Adipose tissue (tissue), 3 donors: ENCODE data around the gene ORC1. TPM values are rescaled to one million over a fixed set of nuclear protein-coding genes. Genes with fewer than 3 reads are reported as not detected.

ENCODE experiments used
- H3K27ac ChIP-seq: one replicate; pipeline ENCODE4 v1.5.1; 2013; ENCODE audit warnings: low read depth, low read length
- WGBS, 3 donors: extraction: QIAGEN DNeasy Blood & Tissue Kit; methylation state at CpG; one replicate each; pipeline ENCODE4 v1.1.7; 2013; 5-methylcytosine and 5-hydroxymethylcytosine counted together
- polyA plus RNA-seq, 3 donors: library from polyadenylated mRNA; stranded (reverse); fragments of 200-250 nt; gene quantifications; one replicate each; pipeline ENCODE4 v1.2.3, GENCODE V29; 2013
- donor health status: healthy with polysubstance abuse.
- donor health status: Bipolar disorder and iron deficiency.
- donor health status: healthy.

Gene ORC1
- polyA plus RNA-seq, 3 donors, result 0.19 to 0.34 (median 0.30) TPM

DNA sequence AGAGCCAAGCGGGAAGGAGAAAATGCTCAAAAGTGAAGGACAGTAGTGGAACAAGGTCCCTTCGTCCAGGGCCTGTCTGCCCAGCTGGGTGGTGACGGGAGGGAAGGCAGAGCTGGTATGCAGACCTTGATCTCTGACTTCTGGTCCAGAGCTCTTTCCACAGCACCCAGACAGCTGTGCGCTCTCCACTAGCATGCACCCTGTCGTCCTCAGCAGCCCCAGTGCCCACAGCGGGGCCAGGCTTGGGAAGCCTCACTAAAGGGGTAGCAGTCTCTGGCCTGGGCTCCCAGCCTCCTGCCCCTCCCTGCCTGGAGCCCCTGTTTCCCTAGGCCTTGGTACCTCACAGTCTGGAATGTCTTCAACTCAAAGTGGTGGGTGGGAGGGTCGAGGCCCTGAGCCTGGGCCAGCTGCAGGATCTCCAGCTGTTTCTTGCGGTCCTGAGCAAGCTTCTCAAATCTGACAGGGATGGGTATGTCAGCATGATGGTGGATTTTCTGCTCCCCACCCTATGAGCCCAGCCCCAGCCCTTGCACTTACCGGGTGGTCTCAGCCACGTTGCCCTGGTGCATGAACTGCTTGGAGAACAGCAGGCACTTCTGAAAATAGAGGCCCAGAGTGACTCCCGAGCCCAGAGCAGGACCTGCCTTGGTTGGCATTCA, 48.2 kb downstream of the ORC1 start:
- WGBS, 3 donors, result 89 to 93% (median 90%) methylated on average over 11 of the region's 11 CpGs
- H3K27ac ChIP-seq, result no peak overlapping the region

DNA sequence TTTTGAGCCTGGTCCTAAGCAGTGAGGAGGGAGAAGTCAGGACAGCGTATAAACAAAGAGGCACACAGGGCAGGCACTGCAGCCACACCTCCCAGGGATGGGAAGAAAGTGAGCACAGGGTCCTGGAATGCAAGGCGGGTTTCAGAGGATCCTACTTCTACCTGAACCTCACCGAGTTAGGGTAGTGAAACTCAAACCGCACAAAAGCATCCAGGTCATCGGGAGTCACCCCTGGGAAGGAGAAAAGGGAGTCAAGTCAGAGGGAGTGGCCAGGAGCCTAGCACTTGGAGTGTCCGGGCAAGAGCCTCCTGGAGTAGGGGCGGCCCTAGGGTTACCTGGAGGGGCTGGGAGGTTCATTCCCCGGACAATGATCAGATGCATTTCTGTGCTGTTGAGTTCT, 48.8 kb downstream of the ORC1 start:
- no peak overlapping the region for H3K27ac ChIP-seq
- 93 to 95% (median 94%) methylated on average over 8 of the region's 8 CpGs for WGBS, 3 donors

DNA sequence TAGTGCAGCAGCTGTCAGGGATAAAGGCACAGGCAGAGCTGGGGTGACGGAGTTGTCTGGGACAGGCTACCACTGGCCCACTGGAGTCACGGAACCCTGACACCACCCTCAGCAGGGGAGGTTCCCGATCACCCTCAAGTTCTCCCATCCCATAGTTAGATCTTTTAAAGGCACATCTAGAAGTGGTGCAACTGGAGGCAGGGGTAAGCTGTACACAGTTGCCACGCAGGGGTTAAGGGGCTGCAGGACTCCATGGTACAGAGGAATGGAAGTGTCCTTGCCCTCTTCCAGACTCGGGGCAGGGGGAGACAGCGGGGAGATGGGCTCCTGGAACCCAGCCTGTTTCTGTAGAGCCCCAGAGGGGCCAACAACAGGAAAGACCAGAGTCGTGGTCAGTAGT, 51.5 kb downstream of the ORC1 start:
- WGBS, 3 donors, result 71 to 85% (median 79%) methylated on average over 7 of the region's 7 CpGs
- H3K27ac ChIP-seq, result no peak overlapping the region

DNA sequence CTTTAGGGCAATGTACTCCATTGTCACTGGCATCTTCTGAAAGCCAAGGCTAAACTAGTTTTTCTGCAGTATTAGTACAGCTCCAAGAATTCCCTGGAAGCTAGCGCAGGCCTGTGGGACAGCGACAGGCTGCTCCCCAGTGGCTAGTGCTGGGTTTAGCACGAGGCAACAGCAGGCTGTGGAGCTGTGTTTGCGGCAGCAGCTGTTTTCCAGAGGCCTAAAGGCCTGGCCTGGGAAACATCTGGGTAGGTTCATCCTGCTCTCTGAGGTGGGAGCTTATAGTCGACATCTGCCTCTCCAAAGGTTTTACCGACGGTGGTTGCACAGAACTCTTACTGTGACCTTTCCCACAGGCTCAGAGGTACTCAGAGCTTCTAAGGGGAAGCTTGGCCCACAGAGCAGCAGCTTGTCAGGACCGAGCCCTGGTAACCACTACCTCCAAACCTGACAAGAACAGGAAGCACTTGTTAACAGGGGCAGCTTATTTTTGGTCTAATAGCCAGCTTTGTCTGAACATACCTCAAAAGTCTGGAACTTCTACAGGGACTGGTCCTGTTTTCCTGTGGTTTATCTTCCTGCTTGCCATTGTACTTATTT, 55.4 kb downstream of the ORC1 start:
- no peak overlapping the region for H3K27ac ChIP-seq
- WGBS, 3 donors, result 39 to 59% (median 41%) methylated on average over 8 of the region's 8 CpGs

DNA sequence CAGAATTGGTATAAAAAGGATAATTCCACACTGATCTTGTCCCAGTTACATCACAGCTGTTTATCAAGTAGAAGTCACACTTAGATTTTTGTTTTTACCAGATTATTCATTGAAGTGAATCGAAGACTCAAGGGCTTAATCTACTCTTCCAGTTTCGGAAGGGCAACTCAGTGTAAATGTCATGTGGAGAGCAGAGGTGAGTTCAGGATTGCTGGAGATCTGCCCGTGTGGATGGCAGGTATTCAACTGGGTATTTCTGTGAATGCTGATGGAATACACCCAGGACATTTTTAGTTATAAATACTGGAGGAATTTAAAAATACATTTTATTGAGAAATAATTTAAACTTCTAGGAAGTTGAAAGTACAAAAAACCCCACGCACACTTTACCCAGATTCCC, 57.6 kb downstream of the ORC1 start:
- H3K27ac ChIP-seq, result no peak overlapping the region
- WGBS, 3 donors, result 87 to 90% (median 89%) methylated on average over 4 of the region's 4 CpGs

DNA sequence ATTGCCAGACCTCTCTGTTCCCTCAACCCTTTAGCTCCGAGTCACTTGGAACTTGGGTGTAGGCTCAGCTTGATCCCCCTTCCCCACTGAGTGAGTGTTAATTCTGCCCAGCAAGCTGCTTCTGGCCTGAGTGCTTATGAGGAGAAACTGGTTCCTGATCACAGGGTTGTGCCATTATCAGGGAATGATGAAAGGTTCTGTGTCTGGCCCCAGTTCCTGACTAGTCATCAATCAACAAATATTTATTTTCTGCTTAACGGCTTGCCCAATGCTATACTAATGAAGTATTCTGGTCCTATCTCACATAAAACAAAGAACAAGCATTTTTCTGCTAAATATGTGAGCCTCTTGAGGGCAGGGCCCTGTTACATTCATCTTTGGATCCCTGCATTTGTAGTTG, 59.0 kb downstream of the ORC1 start:
- 51 to 92% (median 82%) methylated on average over 2 of the region's 2 CpGs for WGBS, 3 donors
- no peak overlapping the region for H3K27ac ChIP-seq

DNA sequence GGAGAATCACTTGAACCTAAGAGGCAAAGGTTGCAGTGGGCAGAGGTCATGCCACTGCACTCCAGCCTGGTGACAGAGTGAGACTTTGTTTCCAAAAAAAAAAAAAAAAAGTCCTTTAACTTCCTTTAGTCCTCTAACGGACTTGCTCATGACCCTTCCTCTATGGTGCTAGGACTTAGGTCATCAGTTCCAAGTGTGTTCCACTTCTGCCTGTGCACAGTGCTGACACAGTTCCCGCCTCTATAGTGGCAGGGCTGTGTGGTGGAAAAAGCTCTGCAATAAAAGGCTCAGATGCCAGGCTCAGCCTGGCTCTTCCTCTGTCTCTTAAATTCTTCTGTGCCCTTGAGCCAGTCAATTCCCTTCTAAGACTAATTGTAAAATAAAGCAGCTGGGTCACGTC, 60.2 kb downstream of the ORC1 start:
- H3K27ac ChIP-seq, result no peak overlapping the region
- WGBS, 3 donors, result 82 to 88% (median 88%) methylated on average over 3 of the region's 3 CpGs

DNA sequence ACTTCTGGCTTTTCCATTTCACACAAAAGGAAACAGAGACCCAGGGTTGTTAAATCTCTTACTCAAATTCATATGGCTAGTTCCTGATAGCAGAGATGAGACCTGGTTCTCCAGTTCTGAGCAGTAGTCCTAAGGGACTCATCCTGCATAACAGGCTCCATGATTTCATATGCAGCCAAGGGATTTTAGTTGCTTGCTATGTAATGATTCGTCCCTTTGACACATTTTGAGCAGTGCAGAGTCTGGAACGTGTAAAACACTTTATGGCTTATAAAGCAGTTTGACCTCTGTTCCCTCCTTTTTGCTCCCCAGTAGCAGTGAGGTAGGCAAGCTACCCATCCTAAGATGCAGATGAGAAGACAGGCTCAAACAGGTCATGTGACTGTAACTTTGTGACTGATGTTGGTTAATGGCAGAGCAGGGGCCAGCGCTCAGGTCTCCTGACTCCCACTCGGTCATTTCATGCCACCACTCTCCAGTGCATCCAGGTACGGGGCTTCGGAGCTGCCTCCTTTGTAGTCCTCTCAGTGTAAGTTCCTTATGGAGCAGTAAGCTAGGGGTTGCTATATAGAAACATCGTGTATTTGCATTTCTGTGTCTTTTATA, 62.5 kb downstream of the ORC1 start:
- 75 to 78% (median 77%) methylated on average over 7 of the region's 7 CpGs for WGBS, 3 donors
- H3K27ac ChIP-seq, result no peak overlapping the region

DNA sequence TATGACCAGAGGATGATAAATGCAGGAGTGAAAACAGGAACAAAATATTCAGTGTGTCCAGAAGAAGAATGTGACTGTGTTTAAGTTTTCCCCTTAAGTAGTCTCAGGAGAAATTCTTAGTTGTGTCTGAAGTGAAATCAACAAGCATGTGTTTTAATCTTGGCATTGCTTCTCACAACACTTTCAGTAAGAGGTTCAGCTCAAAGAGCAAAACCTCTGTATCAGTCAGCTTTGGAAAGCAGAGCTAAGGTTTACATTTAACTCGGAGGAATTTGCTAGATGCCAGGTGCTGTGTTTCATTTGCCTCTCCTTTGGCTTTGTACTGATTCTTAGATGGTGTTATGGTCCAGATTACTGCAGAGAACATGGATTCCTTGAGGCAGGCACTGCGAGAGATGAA, 66.8 kb downstream of the ORC1 start:
- H3K27ac ChIP-seq, result no peak overlapping the region
- 73 to 81% (median 74%) methylated on average over 2 of the region's 2 CpGs for WGBS, 3 donors

DNA sequence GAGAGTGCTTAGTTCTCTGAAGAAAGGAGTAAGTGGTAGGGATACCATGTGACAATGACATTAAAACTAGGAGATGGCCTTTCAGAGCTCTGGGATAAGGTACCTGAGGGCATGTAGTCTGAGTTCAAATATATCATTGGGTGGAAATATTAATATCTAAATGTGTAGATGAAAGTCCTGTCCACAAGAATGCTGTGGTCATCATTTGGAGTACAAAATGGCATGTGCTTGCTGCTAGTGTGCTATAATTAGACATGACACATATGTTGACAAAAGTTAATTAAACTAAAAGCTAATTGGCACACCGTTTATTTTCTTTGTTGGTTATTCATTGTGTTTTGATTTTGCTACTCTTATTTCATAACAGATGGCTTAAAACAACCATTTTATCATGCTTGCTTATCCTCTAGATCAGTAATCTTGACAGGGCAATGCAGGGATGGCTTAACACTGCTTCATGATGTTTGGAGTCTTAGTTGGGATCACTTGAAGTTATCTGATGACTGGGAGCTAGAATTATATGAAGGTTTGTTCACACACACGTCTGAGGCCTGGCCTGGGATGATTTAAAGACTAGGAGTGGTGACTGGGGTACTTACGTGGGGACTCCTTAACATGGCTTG, 69.2 kb downstream of the ORC1 start:
- no peak overlapping the region for H3K27ac ChIP-seq
- WGBS, 3 donors, result 88 to 94% (median 92%) methylated on average over 3 of the region's 3 CpGs

DNA sequence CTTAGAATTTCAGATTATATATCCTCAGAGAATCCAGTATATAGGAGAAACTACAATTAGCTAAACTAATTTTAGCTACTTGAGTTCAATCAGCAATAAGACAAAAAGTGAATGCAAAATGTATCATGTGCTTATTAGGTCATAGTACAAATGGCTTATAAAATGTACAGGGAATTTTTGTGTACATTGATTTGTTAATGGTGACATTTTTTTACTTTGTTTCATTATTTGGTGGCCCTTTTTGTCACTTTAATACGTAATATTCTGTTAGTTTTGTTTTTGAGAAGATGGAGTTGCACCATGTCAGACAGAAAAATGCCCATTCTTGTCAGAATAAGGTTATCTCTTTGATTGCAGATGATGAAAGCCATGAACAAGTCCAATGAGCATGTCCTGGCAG, 71.8 kb downstream of the ORC1 start:
- no peak overlapping the region for H3K27ac ChIP-seq
- WGBS, 3 donors, result 91 to 97% (median 97%) methylated on average over 1 of the region's 1 CpG

DNA sequence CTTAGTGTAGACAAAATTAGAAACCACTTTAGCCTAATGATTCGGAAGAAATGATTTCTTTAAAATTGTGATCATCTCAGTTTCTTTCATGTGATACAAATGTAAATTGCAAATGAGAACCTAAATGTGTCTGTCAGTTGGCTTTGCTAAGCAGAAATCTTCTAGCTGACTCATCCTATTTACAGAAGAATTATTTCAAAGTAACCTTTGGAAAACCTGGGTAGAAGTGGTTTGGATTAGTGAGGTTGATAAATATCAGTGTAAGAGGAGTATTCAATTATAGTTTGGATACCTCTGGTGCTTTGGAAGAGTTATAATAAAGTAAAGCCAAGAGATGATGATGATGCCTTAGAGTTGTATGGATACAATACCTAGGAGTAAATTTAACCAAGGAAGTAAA, 75.6 kb downstream of the ORC1 start:
- WGBS, 3 donors, result 94 to 98% (median 97%) methylated on average over 1 of the region's 1 CpG
- H3K27ac ChIP-seq, result no peak overlapping the region

DNA sequence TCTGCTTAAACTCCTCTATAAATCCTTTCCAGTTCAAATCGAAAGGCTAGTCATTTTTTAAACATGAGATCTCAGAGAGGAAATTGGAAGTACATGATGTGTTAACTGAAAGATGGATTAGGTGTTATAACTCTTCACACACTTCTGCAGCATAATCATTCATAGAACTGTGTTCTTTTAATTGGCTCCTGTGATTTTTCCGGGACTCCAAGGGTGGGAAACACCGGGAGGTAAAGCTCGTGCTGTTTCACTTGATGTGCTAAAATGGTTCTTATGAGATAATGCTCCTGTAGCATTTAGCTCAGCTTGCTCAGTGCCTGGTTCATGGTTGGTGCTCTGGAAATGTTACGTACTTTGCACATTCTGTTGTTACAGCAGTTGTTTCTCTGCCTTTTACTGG, 78.4 kb downstream of the ORC1 start:
- WGBS, 3 donors, result 79 to 91% (median 87%) methylated on average over 5 of the region's 5 CpGs
- H3K27ac ChIP-seq, result no peak overlapping the region

DNA sequence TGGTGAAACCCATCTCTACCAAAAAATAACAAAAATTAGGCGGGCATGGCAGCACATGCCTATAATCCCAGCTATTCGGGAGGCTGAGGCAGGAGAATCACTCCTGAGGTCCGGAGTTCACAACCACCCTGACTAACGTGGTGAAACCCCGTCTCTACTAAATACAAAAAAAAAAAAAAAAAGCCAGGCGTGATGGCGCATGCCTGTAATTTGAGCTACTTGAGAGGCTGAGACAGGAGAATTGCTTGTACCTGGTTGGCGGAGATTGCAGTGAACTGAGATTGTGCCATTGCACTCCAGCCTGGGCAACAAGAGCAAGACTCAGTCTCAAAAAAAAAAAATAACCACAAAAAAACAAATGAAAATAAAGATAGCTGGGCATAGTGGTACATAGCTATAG, 80.5 kb downstream of the ORC1 start:
- WGBS, 3 donors, result 91 to 95% (median 92%) methylated on average over 8 of the region's 8 CpGs
- H3K27ac ChIP-seq, result no peak overlapping the region

Other genes starting within 250 kb of the ORC1 start
- gene CC2D1B, start 38.2 kb downstream of the ORC1 start, polyA plus RNA-seq, result 10 to 100 TPM; 12.6 to 18.5 (median 15.6) TPM
- gene PRPF38A, start 179 bp upstream of the ORC1 start, polyA plus RNA-seq, result 10 to 100 TPM; 11.7 to 17.7 (median 14.1) TPM
- gene TUT4, start 148.7 kb upstream of the ORC1 start, polyA plus RNA-seq, result 10 to 100 TPM; 15.5 to 21.0 (median 17.0) TPM
- gene GPX7, start 197.9 kb upstream of the ORC1 start, polyA plus RNA-seq, result 10 to 100 TPM in 1 of 3 donors, 1 to 10 TPM in 2; 8.2 to 10.6 (median 8.7) TPM
- under 1 TPM in 2 of 3 donors, not detected in 1; 0.18 to 0.26 TPM for gene SHISAL2A, start 228.7 kb upstream of the ORC1 start, polyA plus RNA-seq